HFFc6 (cell line): ENCODE results near the gene AMIGO2. TPM values are rescaled to one million over a fixed set of nuclear protein-coding genes. Genes with fewer than 3 reads are reported as not detected.

ENCODE experiments used
- DNase-seq: peaks from one replicate; pipeline ENCODE4 v3.0.0-alpha.2; 2018
- H3K27ac Mint-ChIP-seq: 2 replicates; pipeline ENCODE4 v1.8.0; 2020; ENCODE audit warnings: mild to moderate bottlenecking, mixed read lengths
- H3K27me3 Mint-ChIP-seq: 2 replicates; pipeline ENCODE4 v1.8.0; 2021; ENCODE audit warnings: mild to moderate bottlenecking, moderate library complexity, mixed read lengths; ENCODE audit not compliant: insufficient read depth
- H3K36me3 Mint-ChIP-seq: 2 replicates; pipeline ENCODE4 v1.8.0; 2021; ENCODE audit warnings: low read depth, mixed read lengths
- H3K4me1 Mint-ChIP-seq: 2 replicates; pipeline ENCODE4 v1.8.0; 2020; ENCODE audit warnings: low read depth, mixed read lengths
- H3K4me3 Mint-ChIP-seq: 2 replicates; pipeline ENCODE4 v1.8.0; 2020; ENCODE audit warnings: mild to moderate bottlenecking, moderate library complexity, mixed read lengths
- H3K9me3 Mint-ChIP-seq: 2 replicates; pipeline ENCODE4 v1.8.0; 2020; ENCODE audit warnings: mild to moderate bottlenecking, mixed read lengths
- CTCF ChIP-seq: fragments of 200-600 bp; sonication (generic); IDR thresholded peaks from 2 replicates; pipeline ENCODE4 v1.5.0; 2021; ENCODE audit warnings: antibody characterized with exemption, mild to moderate bottlenecking
- total RNA-seq, 6 experiments: library from RNA; stranded (reverse); fragmentation: NEBNext Ultra II Directional; extraction: Animal tissue kit (Norgen Biotek cat#: 25700); gene quantifications; 2 replicates in 1 of 6; 3 replicates in 5 of 6; pipeline ENCODE4 v1.2.3, GENCODE V29; 2021

The AMIGO2 gene
- total RNA-seq, 6 experiments from 2014 or later, result 46.6 to 82.4 (median 60.7) TPM

GRCh38 chr12:47082283-47082682, 2.5 kb upstream of the AMIGO2 start:
- Mint-ChIP-seq H3K27ac (peak overlapping the region; percentile 88), H3K36me3 (peaks cover 21% of the 10 kb centered on the region), H3K4me1 (peaks cover 84% of the 10 kb centered on the region), H3K4me3 (peak overlapping the region; percentile 57), H3K27me3 (no peaks in the 10 kb centered on the region), H3K9me3 (no peaks in the 10 kb centered on the region)
- no peak for DNase-seq
- TF ChIP-seq CTCF, result no peak

- TF ChIP-seq CTCF, result no peak
- Mint-ChIP-seq H3K27me3 (no peaks in the 10 kb centered on the region), H3K27ac (peak overlapping the region; percentile 88), H3K4me1 (peaks cover 84% of the 10 kb centered on the region), H3K36me3 (peaks cover 30% of the 10 kb centered on the region), H3K9me3 (no peaks in the 10 kb centered on the region), H3K4me3 (peak overlapping the region; percentile 91)
- DNase-seq, result no peak
Observed at GRCh38 chr12:47080725-47081502, 1.2 kb upstream of the AMIGO2 start.

- H3K36me3 Mint-ChIP-seq, result peaks cover 30% of the 10 kb centered on the region
- H3K9me3 Mint-ChIP-seq, result no peaks in the 10 kb centered on the region
- H3K27me3 Mint-ChIP-seq, result no peaks in the 10 kb centered on the region
Observed at GRCh38 chr12:47079981-47080724, 394 bp upstream of the AMIGO2 start.

GRCh38 chr12:47078733-47079467, 859 bp downstream of the AMIGO2 start:
- Mint-ChIP-seq H3K9me3 (no peaks in the 10 kb centered on the region), H3K4me3 (peak overlapping the region; percentile 99), H3K4me1 (peaks cover 69% of the 10 kb centered on the region), H3K36me3 (peaks cover 30% of the 10 kb centered on the region), H3K27me3 (no peaks in the 10 kb centered on the region), H3K27ac (peak overlapping the region; percentile 93)
- no peak for DNase-seq
- TF ChIP-seq CTCF, result no peak

More at GRCh38 chr12:47079981-47080724, 394 bp upstream of the AMIGO2 start:
- peak; percentile 61 for DNase-seq
- H3K27ac Mint-ChIP-seq, result peak overlapping the region; percentile 88
- TF ChIP-seq CTCF, result no peak
- peak overlapping the region; percentile 91 for H3K4me3 Mint-ChIP-seq
- peaks cover 82% of the 10 kb centered on the region for H3K4me1 Mint-ChIP-seq

- H3K27ac Mint-ChIP-seq, result no peak overlapping the region
- no peaks in the 10 kb centered on the region for H3K27me3 Mint-ChIP-seq
- H3K4me1 Mint-ChIP-seq, result peaks cover 61% of the 10 kb centered on the region
- TF ChIP-seq CTCF, result no peak
- no peaks in the 10 kb centered on the region for H3K9me3 Mint-ChIP-seq
- H3K36me3 Mint-ChIP-seq, result peaks cover 30% of the 10 kb centered on the region
- peak overlapping the region; percentile 99 for H3K4me3 Mint-ChIP-seq
- no peak for DNase-seq
Observed at GRCh38 chr12:47078086-47078395, 1.7 kb downstream of the AMIGO2 start.
